Keratinocyte (primary cell): ENCODE data around the gene STX16. TPM values are rescaled to one million over a fixed set of nuclear protein-coding genes. Genes with fewer than 3 reads are reported as not detected.

Experiments used
- DNase-seq: peaks from one replicate; pipeline ENCODE4 v3.0.0-alpha.2; 2011; ENCODE audit warnings: low read depth, missing footprints, low spot score
- FAIRE-seq: peaks from 2 replicates; lab custom pipeline; 2011; peaks lifted over from hg19 to GRCh38; lab: Jason Lieb, UNC
- H2AFZ ChIP-seq: 2 replicates; pipeline ENCODE4 v1.6.0; 2012; ENCODE audit warnings: low read length, control low read depth, inconsistent platforms; ENCODE audit not compliant: control insufficient read depth
- H3K27ac ChIP-seq: 2 replicates; pipeline ENCODE4 v1.5.1; 2011; ENCODE audit warnings: low read length; ENCODE audit not compliant: control insufficient read depth, insufficient read depth
- H3K27me3 ChIP-seq: 3 replicates; pipeline ENCODE4 v1.6.0; 2011; ENCODE audit warnings: low read length; ENCODE audit not compliant: control insufficient read depth, insufficient read depth; ENCODE audit errors: extremely low read depth
- H3K36me3 ChIP-seq, 2 experiments: 2 replicates in 1 of 2; 3 replicates in 1 of 2; pipeline ENCODE4 v1.5.1; 2011; ENCODE audit warnings: low read length in 2 of 2, mild to moderate bottlenecking in 1 of 2; ENCODE audit not compliant: control insufficient read depth in 2 of 2, insufficient read depth in 2 of 2; ENCODE audit errors: extremely low read depth in 1 of 2
- H3K4me1 ChIP-seq: 3 replicates; pipeline ENCODE4 v1.5.1; 2011; ENCODE audit warnings: low read length; ENCODE audit not compliant: control insufficient read depth, insufficient read depth; ENCODE audit errors: extremely low read depth
- H3K4me2 ChIP-seq: 3 replicates; pipeline ENCODE4 v1.6.0; 2011; ENCODE audit warnings: low read depth, low read length; ENCODE audit not compliant: control insufficient read depth, insufficient read depth; ENCODE audit errors: extremely low read depth
- H3K4me3 ChIP-seq, 3 experiments: fragments of 200-600 bp in 1 of 3; sonication (generic) in 1 of 3; 2 replicates in 2 of 3; 3 replicates in 1 of 3; pipeline ENCODE4 v1.5.1; 2011 to 2016; ENCODE audit warnings: low read length in 3 of 3, mild to moderate bottlenecking in 3 of 3, control low read depth in 2 of 3, inconsistent platforms in 1 of 3, low read depth in 1 of 3, mixed read lengths in 1 of 3, mixed run types in 1 of 3, moderate library complexity in 1 of 3; ENCODE audit not compliant: control insufficient read depth in 2 of 3, insufficient read depth in 2 of 3; ENCODE audit errors: extremely low read depth in 1 of 3
- H3K79me2 ChIP-seq: 2 replicates; pipeline ENCODE4 v1.6.0; 2012; ENCODE audit warnings: low read length; ENCODE audit not compliant: control insufficient read depth, insufficient read depth
- H3K9ac ChIP-seq: 3 replicates; pipeline ENCODE4 v1.6.0; 2011; ENCODE audit warnings: low read length; ENCODE audit not compliant: control insufficient read depth, insufficient read depth; ENCODE audit errors: extremely low read depth
- H3K9me1 ChIP-seq: 3 replicates; pipeline ENCODE4 v1.6.0; 2011; ENCODE audit warnings: low read length; ENCODE audit not compliant: control insufficient read depth, insufficient read depth; ENCODE audit errors: extremely low read depth
- H3K9me3 ChIP-seq: 2 replicates; pipeline ENCODE4 v1.5.1; 2012; ENCODE audit warnings: low read depth, low read length; ENCODE audit not compliant: control insufficient read depth
- H4K20me1 ChIP-seq: 3 replicates; pipeline ENCODE4 v1.6.0; 2011; ENCODE audit warnings: low read length; ENCODE audit not compliant: control insufficient read depth, insufficient read depth; ENCODE audit errors: extremely low read depth
- CTCF ChIP-seq, 3 experiments: IDR thresholded peaks in 1 of 3; conservative IDR thresholded peaks in 1 of 3; optimal IDR thresholded peaks in 1 of 3; 2 replicates in 2 of 3; 3 replicates in 1 of 3; pipeline versions ENCODE3 to v1.5.1; 2011; ENCODE audit warnings: low read length in 3 of 3, mild to moderate bottlenecking in 3 of 3, moderate library complexity in 2 of 3, control low read depth in 1 of 3, inconsistent platforms in 1 of 3; ENCODE audit not compliant: insufficient read depth in 2 of 3; ENCODE audit errors: extremely low read depth in 1 of 3
- EZH2 ChIP-seq: IDR thresholded peaks from one replicate; pipeline ENCODE4 v1.6.1; 2012; ENCODE audit warnings: inconsistent platforms, mild to moderate bottlenecking, low read length, moderate library complexity
- dilution Hi-C: fragments of 300-500 bp; cut with MboI; formaldehyde crosslinking; loops from one replicate; pipeline ENCODE4 v1.7.0; 2020; ENCODE audit warnings: low sequenced_read_pairs; ENCODE audit not compliant: extremely low pct_ligation_motif_present
- polyA plus RNA-seq, 5 experiments: library from polyadenylated mRNA; depleted of rRNA in 3 of 5; stranded (reverse) in 3 of 5; stranded (forward) in 1 of 5; unstranded in 1 of 5; fragments of >200 nt; gene quantifications; 1 replicate in 1 of 5; 2 replicates in 3 of 5; 3 replicates in 1 of 5; pipeline versions ENCODE4 v1.2.1 to v1.2.3, GENCODE V29; 2011 to 2012; ENCODE audit warnings: missing spikeins in 2 of 5, low read depth in 1 of 5, low replicate concordance in 1 of 5

Gene STX16
- polyA plus RNA-seq, 1 donor (not counting 4 experiments of a cell fraction or from before 2014, with no cell fraction given) = 69.7 TPM

GRCh38 chr20:58669287-58670006 is 18.4 kb downstream of the STX16 start:
- dilution Hi-C loops = no loop called here

DNA sequence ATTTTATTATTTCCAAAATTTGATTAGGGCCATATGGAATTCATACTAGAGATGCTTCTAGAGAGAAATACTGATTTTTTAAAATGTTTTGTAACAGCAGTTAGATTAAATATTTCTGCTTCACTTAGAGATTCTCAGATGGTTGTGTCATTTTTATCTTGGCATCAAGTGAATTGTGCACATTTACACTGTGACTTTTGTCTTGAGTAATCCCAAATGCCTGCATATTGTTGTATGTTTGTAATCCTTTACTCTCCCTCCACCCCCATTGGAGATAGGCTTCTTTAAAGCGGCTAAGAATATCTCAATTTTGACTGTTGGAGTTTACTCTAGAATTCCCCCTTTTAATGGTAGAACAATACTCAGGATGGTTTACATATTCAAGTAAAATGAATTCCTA is 19.0 kb downstream of the STX16 start:
- Histone ChIP-seq H3K4me2 (no peak overlapping the region), H3K4me1 (no peaks in the 10 kb centered on the region), H3K9me3 (no peaks in the 10 kb centered on the region), H3K4me3 (no peak overlapping the region), H3K27me3 (no peaks in the 10 kb centered on the region), H3K36me3 (peaks cover 20 to 32% of the 10 kb centered on the region in 2 experiments), H3K79me2 (peaks cover 21% of the 10 kb centered on the region), H4K20me1 (peaks cover 2% of the 10 kb centered on the region), H3K27ac (no peak overlapping the region), H3K9ac (no peak overlapping the region), H3K9me1 (no peaks in the 10 kb centered on the region), H2AFZ (no peak overlapping the region)
- no peak for TF ChIP-seq EZH2
- DNase-seq (no peak), FAIRE-seq (no peak)
- dilution Hi-C loops = no loop called here

More at GRCh38 chr20:58669287-58670006, 18.4 kb downstream of the STX16 start:
- peaks cover 2% of the 10 kb centered on the region for H4K20me1 ChIP-seq
- no peaks in the 10 kb centered on the region for H3K9me3 ChIP-seq
- TF ChIP-seq CTCF (optimal IDR thresholded peaks at IDR 0.05 in 1 of 3, IDR thresholded peaks at IDR 0.05 in 1 of 3, conservative IDR thresholded peaks at IDR 0.05 in 1 of 3; ENCODE audit: extremely low read depth in 1 of 3, insufficient read depth in 2 of 3, low read length in 3 of 3) (no peak), EZH2 (no peak)
- H3K27ac ChIP-seq = no peak overlapping the region
- H3K27me3 ChIP-seq = no peaks in the 10 kb centered on the region
- no peaks in the 10 kb centered on the region for H3K9me1 ChIP-seq
- H2AFZ ChIP-seq = no peak overlapping the region
- H3K4me2 ChIP-seq = no peak overlapping the region
- no peak overlapping the region for H3K4me3 ChIP-seq
- DNase-seq (no peak), FAIRE-seq (no peak)
- H3K36me3 ChIP-seq = peaks cover 19 to 29% of the 10 kb centered on the region in 2 experiments
- peaks cover 28% of the 10 kb centered on the region for H3K79me2 ChIP-seq
- no peak overlapping the region for H3K9ac ChIP-seq
- H3K4me1 ChIP-seq = no peaks in the 10 kb centered on the region
